ENCODE results near the gene TSPAN14. TPM values are rescaled to one million over a fixed set of nuclear protein-coding genes. Genes with fewer than 3 reads are reported as not detected.

Gene TSPAN14
- total RNA-seq, 1 experiment from 2014 or later, result 16.4 TPM

DNA sequence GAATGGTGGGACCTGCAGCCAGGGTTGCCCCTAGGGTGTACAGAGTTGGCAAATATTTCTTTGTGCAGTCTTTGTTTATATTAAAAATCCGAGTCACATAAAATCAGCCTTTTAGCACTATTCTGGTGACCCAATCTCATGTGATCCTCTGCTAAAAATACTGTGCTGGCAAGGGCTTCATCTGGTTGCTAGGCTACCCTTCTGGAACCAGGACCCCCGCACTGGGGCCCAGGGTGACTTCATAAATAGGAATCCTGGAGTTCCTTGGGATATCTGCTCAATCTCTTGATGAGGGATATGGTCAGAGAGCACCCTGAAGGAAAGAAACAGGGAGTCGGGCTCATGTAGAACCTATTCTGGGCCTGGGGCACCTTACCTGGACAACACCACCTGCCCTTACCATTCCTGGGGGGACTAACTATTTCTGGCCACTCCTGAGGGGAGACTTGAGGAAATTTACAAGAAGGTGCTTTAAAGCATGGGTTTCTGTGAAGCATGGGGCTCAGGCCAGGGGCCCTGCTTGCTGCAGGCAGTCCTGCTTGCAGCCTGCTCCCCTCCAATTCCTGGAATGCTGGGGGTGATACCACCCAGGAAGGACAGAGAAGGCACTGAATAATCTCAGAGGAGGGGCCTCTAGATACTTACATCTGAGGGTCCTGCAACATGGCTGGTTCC, 128.3 kb downstream of the TSPAN14 start:
- no peak for DNase-seq (ENCODE audit: low spot score)

Other genes with a start within 250 kb of the TSPAN14 start
- 51.6 and 65.3 TPM in 2 replicates for gene ANXA11, start 248.8 kb upstream of the TSPAN14 start, total RNA-seq (2014; rRNA removed; shearing (Covaris generic))
- 1.2 and 1.7 TPM in 2 replicates for gene MAT1A, start 164.7 kb upstream of the TSPAN14 start, total RNA-seq (2014; rRNA removed; shearing (Covaris generic))
- not detected in 2 replicates for gene DYDC1, start 97.6 kb upstream of the TSPAN14 start, total RNA-seq (2014; rRNA removed; shearing (Covaris generic))
- gene DYDC2, start 97.5 kb upstream of the TSPAN14 start, total RNA-seq (2014; rRNA removed; shearing (Covaris generic)), result 0.08 and 0.47 TPM in 2 replicates
- 14.2 and 18.4 TPM in 2 replicates for gene PRXL2A, start 45.8 kb upstream of the TSPAN14 start, total RNA-seq (2014; rRNA removed; shearing (Covaris generic))
- not detected in 2 replicates for gene SH2D4B, start 83.6 kb downstream of the TSPAN14 start, total RNA-seq (2014; rRNA removed; shearing (Covaris generic))

Data from H4 (cell line).